Measurements from ENCODE around the gene ZNF18.
A peak's percentile ranks its signal among the peaks of the same experiment; 100 is the strongest.
"Not testable (repeated sequence)": the region's sequence is repeated elsewhere in the genome, so short reads cannot be mapped to it uniquely, and the experiment has no call there.

The ZNF18 gene

GRCh38 chr17:11981862-11982261 is 15.4 kb downstream of the ZNF18 start:
- no peak for DNase-seq

GRCh38 chr17:11980813-11981212 is 16.5 kb downstream of the ZNF18 start:
- no peak for DNase-seq

- no peak for DNase-seq
Observed at GRCh38 chr17:11979795-11980194, 17.5 kb downstream of the ZNF18 start.

GRCh38 chr17:11972741-11973140 is 24.5 kb downstream of the ZNF18 start:
- not testable (repeated sequence) for DNase-seq

- DNase-seq = no peak
Observed at GRCh38 chr17:11969565-11969964, 27.7 kb downstream of the ZNF18 start.

GRCh38 chr17:11954936-11955335 is 42.3 kb downstream of the ZNF18 start:
- DNase-seq = no peak

GRCh38 chr17:11953924-11954323 is 43.4 kb downstream of the ZNF18 start:
- no peak for DNase-seq

- DNase-seq = no peak
Observed at GRCh38 chr17:11952610-11953009, 44.7 kb downstream of the ZNF18 start.

- no peak for DNase-seq
Observed at GRCh38 chr17:11950771-11951519, 46.3 kb downstream of the ZNF18 start.

GRCh38 chr17:11949571-11949970 is 47.7 kb downstream of the ZNF18 start:
- DNase-seq = not testable (repeated sequence)

GRCh38 chr17:11948789-11949188 is 48.5 kb downstream of the ZNF18 start:
- DNase-seq = no peak

GRCh38 chr17:11944587-11944986 is 52.7 kb downstream of the ZNF18 start:
- DNase-seq = no peak

GRCh38 chr17:11943759-11944347 is 53.4 kb downstream of the ZNF18 start:
- DNase-seq = no peak

- not testable (repeated sequence) for DNase-seq
Observed at GRCh38 chr17:11943086-11943485, 54.2 kb downstream of the ZNF18 start.

GRCh38 chr17:11940904-11941303 is 56.4 kb downstream of the ZNF18 start:
- DNase-seq = no peak

- peak; percentile 47 to 53 (median 47) for DNase-seq
Observed at GRCh38 chr17:11935734-11936406, 61.4 kb downstream of the ZNF18 start.

- DNase-seq = no peak
Observed at GRCh38 chr17:11932337-11932898, 64.9 kb downstream of the ZNF18 start.

- no peak for DNase-seq
Observed at GRCh38 chr17:11928436-11928835, 68.8 kb downstream of the ZNF18 start.

Data from suppressor macrophage treated with lipopolysaccharide for 1 hour (primary cell).